Activated naive CD4-positive, alpha-beta T cell treated with anti-CD3 and anti-CD28 coated beads for 36 hours (primary cell): Measurements from ENCODE around the gene XCL2. TPM values are rescaled to one million over a fixed set of nuclear protein-coding genes. Genes with fewer than 3 reads are reported as not detected.
"Not testable (repeated sequence)": the region's sequence is repeated elsewhere in the genome, so short reads cannot be mapped to it uniquely, and the experiment has no call there.

Source experiments
- CTCF ChIA-PET: fragments of 350-600 bp; sonication (Branson Sonifier 250); formaldehyde crosslinking; loops from one replicate; lab custom pipeline; 2021; ENCODE audit warnings: antibody characterized with exemption; lab: Charles Lee
- DNase-seq: peaks from one replicate; pipeline ENCODE4 v3.0.0-alpha.2; 2020
- H3K27ac Mint-ChIP-seq: one replicate; pipeline ENCODE4 v1.8.0; 2021; ENCODE audit warnings: mild to moderate bottlenecking, mixed read lengths
- H3K27me3 Mint-ChIP-seq: one replicate; pipeline ENCODE4 v1.8.0; 2021; ENCODE audit warnings: low read depth, mixed read lengths
- H3K36me3 Mint-ChIP-seq: one replicate; pipeline ENCODE4 v1.8.0; 2021; ENCODE audit warnings: low read depth, mixed read lengths
- H3K4me1 Mint-ChIP-seq: one replicate; pipeline ENCODE4 v1.8.0; 2021; ENCODE audit warnings: low read depth, mixed read lengths
- H3K4me3 Mint-ChIP-seq: one replicate; pipeline ENCODE4 v1.8.0; 2021; ENCODE audit warnings: mild to moderate bottlenecking, moderate library complexity, mixed read lengths
- H3K9me3 Mint-ChIP-seq: one replicate; pipeline ENCODE4 v1.8.0; 2021; ENCODE audit warnings: mixed read lengths
- intact Hi-C: fragments of 100-400 bp; cut with micrococcal nuclease; formaldehyde crosslinking; loops from one replicate; pipeline ENCODE4 v1.15.1; 2023
- total RNA-seq, 2 experiments: library from RNA; stranded (reverse); gene quantifications; one replicate each; pipeline ENCODE4 v1.2.3, GENCODE V29; 2021

Gene XCL2, protein sequence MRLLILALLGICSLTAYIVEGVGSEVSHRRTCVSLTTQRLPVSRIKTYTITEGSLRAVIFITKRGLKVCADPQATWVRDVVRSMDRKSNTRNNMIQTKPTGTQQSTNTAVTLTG
- total RNA-seq: not detected

DNA sequence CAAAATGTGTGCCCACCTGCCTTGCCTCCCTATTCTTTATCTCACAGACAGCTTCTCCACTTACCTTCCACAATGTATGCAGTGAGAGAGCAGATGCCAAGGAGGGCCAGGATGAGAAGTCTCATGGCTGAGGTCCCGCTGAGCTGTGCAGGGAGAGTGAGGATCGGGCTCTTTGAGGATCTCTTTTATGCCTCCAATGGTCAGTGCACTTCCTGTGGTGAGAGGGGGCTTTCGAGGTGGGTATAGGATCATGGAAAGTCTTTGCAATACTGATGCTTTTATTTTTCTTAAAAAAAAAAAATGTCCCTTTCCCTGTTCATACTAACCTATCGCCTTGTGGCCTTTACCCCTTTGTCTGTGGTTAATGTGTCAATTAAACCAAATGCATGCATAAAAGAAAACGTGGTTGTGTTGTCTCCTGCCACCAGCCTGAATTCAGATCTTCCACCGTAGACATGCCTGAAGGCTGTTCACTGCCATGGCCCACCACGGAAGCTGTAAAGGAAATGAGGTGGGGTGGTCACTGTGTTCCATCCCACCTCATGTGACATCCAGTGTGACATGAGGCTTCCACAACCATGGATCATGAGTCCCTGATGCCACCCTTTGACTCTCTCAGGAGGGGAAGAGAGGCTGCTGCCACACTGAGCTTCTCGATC is at the start of gene XCL2:
Gene XCL2 (minus strand): TSS at position 158 of the 659 bp plus-strand sequence. CDS start 33 bp downstream, at position 125.
- H3K9me3 Mint-ChIP-seq, H3K36me3 Mint-ChIP-seq, DNase-seq, H3K27ac Mint-ChIP-seq, CTCF ChIA-PET, H3K4me3 Mint-ChIP-seq, H3K4me1 Mint-ChIP-seq, H3K27me3 Mint-ChIP-seq, intact Hi-C loops: not testable (repeated sequence)

DNA sequence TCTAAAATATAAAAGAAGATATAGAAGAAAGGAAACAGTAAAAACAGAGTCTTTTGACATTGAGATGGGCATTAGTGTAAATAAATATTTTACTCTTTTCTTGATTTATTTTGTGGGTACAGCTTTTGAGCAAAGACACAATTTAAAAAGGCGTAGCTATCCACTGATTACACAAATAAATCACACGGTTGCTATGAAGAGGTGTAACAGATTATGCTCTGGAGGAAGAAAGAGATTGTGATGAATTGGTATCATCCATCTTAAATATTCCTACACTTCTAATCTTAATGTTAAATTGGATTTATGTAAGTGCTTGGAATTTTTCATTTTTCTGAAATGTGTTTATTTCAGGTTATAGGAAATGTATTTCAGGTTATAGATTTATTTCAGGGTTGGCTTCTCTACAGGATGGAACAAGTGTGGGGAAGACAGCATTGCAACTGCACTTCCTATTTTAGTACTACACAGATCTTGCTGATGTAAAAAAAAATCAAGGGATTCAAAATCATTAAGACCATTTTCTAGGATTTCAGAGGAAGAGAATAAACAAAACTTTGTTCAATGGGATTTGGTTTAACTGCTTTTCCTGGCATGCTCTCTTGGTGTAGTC is 47.9 kb upstream of the XCL2 start:
- no peak overlapping the region for H3K27ac Mint-ChIP-seq
- CTCF ChIA-PET: interaction anchor here (0.9 kb wide), 1 partner anchor 12 kb away, joined by 3 read pairs; no protein-coding TSS in a partner anchor
- H3K27me3 Mint-ChIP-seq: no peaks in the 10 kb centered on the region
- DNase-seq: no peak
- H3K9me3 Mint-ChIP-seq: no peaks in the 10 kb centered on the region
- H3K4me3 Mint-ChIP-seq: no peak overlapping the region
- no peaks in the 10 kb centered on the region for H3K36me3 Mint-ChIP-seq
- intact Hi-C loops: no loop called here
- no peaks in the 10 kb centered on the region for H3K4me1 Mint-ChIP-seq

DNA sequence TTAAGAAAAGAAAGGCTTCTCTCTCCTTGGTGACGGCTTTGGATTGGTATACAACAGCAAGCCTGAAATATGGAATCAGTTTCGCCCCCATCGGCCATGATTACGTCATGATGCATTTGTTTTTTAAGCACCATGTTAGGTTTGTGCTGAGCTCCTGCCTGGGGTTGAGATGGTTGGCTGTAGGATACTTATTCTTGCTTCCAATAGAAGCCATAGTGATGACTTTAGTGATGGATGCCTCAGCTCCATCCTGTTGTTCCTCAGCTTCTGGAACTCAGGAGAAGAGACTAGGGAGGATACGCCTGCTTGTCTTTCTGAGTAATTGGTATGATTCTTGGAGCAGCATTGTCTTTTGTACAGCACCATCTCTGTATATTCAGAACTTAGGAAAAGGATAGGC is 47.3 kb upstream of the XCL2 start:
- Mint-ChIP-seq H3K9me3 (no peaks in the 10 kb centered on the region), H3K36me3 (no peaks in the 10 kb centered on the region), H3K27me3 (no peaks in the 10 kb centered on the region), H3K4me1 (no peaks in the 10 kb centered on the region), H3K4me3 (no peak overlapping the region), H3K27ac (no peak overlapping the region)
- CTCF ChIA-PET: interaction anchor here (0.9 kb wide), 1 partner anchor 12 kb away, joined by 3 read pairs; no protein-coding TSS in a partner anchor
- intact Hi-C loops: no loop called here
- DNase-seq: no peak

DNA sequence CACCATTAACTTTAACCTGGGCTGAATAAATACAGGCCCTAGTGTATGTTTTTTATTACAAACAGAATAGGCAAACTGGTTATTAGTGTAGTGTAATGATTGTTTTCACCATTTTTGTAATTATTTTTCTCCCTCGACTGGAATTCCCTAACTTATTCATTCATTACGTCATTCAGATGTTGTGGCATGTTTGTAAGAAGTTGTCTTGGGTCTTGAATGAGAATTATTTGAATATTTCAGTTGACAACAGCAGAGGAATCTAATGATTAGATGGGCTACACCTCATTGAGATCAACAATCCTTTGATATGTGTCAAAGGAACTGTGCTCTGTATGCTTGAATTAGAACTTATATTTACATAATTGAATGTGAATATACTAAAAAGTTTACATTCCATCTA is 45.4 kb upstream of the XCL2 start:
- CTCF ChIA-PET: no interaction called here

DNA sequence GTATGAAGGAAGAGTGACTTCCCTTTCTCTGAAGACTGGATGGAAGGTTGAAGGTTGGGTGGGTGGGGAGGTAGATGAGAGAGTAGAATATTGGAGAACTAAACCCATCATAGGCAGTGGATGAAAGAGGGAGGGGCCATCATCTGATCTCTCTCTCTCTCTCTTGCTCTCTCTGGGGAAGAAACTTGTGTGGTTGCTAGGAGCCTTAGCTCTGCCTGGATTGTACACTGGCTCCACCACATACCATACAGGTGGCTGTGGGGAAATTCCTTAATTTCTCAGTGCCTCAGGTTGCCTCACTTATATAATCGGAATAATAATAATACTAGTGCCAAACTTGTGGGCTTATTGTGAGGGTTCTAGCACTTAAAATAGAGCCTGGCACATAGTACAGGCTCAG is 42.1 kb upstream of the XCL2 start:
- CTCF ChIA-PET: no interaction called here
- Mint-ChIP-seq H3K27me3 (no peaks in the 10 kb centered on the region), H3K27ac (no peak overlapping the region), H3K4me1 (no peaks in the 10 kb centered on the region), H3K36me3 (no peaks in the 10 kb centered on the region), H3K4me3 (no peak overlapping the region), H3K9me3 (no peaks in the 10 kb centered on the region)
- intact Hi-C loops: no loop called here
- no peak for DNase-seq

More for the DNA sequence above, 45.4 kb upstream of the XCL2 start:
- H3K36me3 Mint-ChIP-seq: no peaks in the 10 kb centered on the region
- H3K27me3 Mint-ChIP-seq: no peaks in the 10 kb centered on the region
- intact Hi-C loops: no loop called here
- H3K4me1 Mint-ChIP-seq: no peaks in the 10 kb centered on the region
- H3K9me3 Mint-ChIP-seq: no peaks in the 10 kb centered on the region
- H3K4me3 Mint-ChIP-seq: no peak overlapping the region
- no peak for DNase-seq
- no peak overlapping the region for H3K27ac Mint-ChIP-seq

DNA sequence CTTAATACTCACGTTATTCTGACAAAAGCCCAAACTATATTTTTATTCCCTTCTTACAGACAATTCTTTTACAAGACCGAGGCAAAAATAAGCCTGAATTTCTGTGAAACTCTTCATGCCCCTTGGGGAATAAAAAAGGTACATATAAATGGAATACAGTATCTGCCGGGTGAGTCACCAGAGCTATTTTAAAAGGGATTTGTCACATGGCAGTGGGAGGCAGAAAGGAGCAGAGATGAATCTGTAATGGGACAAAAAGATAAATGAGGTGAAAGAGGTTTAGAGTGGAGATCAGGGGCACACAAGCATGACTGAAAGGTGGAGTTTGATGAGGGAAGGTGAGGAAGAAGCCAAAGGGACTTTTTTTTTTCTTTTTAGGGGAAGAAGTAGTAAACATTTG is 41.4 kb upstream of the XCL2 start:
- Mint-ChIP-seq H3K9me3 (no peaks in the 10 kb centered on the region), H3K4me1 (no peaks in the 10 kb centered on the region), H3K4me3 (no peak overlapping the region), H3K36me3 (no peaks in the 10 kb centered on the region), H3K27me3 (no peaks in the 10 kb centered on the region), H3K27ac (no peak overlapping the region)
- intact Hi-C loops: no loop called here
- DNase-seq: no peak
- CTCF ChIA-PET: interaction anchor here (1.1 to 1.4 kb wide), 2 partner anchors 18 to 243 kb away, joined by 3 to 4 read pairs; no protein-coding TSS in a partner anchor

DNA sequence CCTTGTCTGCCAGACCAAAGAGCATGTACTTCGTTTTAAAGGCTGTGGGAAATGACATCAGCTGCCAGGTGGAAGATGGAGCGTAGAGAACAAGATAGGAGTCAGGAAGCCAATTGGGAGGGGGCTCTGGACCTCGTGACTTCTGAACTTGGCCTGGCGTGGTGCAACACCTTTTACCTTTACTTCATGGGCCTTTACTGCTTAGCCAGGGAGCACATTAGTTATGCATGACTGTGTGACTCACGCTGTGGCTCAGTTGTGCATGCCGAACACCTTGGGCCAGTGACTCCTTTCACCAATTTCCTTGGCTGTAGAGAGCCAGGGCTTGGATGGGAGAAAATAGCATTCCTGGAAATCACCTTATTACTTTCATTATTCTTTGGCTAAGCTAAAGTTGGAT is 39.8 kb upstream of the XCL2 start:
- no peak overlapping the region for H3K4me3 Mint-ChIP-seq
- H3K27me3 Mint-ChIP-seq: no peaks in the 10 kb centered on the region
- H3K27ac Mint-ChIP-seq: no peak overlapping the region
- H3K9me3 Mint-ChIP-seq: no peaks in the 10 kb centered on the region
- no peak for DNase-seq
- CTCF ChIA-PET: no interaction called here
- H3K4me1 Mint-ChIP-seq: no peaks in the 10 kb centered on the region
- H3K36me3 Mint-ChIP-seq: no peaks in the 10 kb centered on the region
- intact Hi-C loops: no loop called here

- no peaks in the 10 kb centered on the region for H3K36me3 Mint-ChIP-seq
- no peak overlapping the region for H3K4me3 Mint-ChIP-seq
- DNase-seq: no peak
- H3K9me3 Mint-ChIP-seq: no peaks in the 10 kb centered on the region
- no peaks in the 10 kb centered on the region for H3K27me3 Mint-ChIP-seq
- H3K4me1 Mint-ChIP-seq: no peaks in the 10 kb centered on the region
- intact Hi-C loops: no loop called here
- H3K27ac Mint-ChIP-seq: no peak overlapping the region
- CTCF ChIA-PET: interaction anchor here (0.6 to 1.3 kb wide), 2 partner anchors 21 to 126 kb away, joined by 3 to 7 read pairs; no protein-coding TSS in a partner anchor
Observed at GRCh38 chr1:168582688-168583336, 39.0 kb upstream of the XCL2 start.

DNA sequence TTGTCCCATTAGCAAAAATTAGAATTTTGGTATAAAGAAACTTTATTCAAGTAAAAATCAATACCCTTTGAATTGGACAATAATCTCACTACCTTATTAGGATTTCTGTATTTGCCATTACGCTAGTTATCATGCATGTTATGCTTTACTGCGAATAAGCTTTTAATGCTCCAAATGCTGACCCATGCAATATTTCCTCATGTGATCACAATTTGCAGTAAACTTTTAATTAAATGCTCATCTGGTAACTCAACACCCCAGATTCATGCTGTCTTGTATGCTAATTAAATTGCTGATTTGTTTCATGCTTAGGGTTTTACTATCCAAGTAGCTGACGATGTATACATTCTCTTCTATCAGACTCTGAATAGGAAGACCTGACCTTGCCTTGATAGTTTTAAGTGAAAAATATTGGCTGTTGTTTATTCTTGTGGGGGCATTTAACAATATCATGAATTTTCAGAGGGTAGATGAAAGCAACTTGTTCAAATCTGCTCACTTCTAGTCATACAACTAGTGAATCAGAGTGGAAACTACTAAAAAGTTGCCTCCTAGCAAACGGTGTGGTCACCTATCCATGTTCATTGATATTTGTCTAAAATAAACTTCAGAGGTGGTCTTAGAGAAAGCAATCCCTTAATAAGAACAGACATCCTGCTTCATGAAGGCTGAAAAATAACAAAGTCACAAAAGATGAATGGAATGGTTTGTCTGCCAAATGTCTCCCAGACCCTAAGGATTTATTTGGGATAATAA is 38.2 kb upstream of the XCL2 start:
- intact Hi-C loops: no loop called here
- no peaks in the 10 kb centered on the region for H3K9me3 Mint-ChIP-seq
- no peak for DNase-seq
- CTCF ChIA-PET: interaction anchor here (0.6 to 1.3 kb wide), 2 partner anchors 21 to 127 kb away, joined by 3 to 7 read pairs; no protein-coding TSS in a partner anchor
- no peak overlapping the region for H3K27ac Mint-ChIP-seq
- H3K27me3 Mint-ChIP-seq: no peaks in the 10 kb centered on the region
- H3K4me3 Mint-ChIP-seq: no peak overlapping the region
- H3K36me3 Mint-ChIP-seq: no peaks in the 10 kb centered on the region
- H3K4me1 Mint-ChIP-seq: no peaks in the 10 kb centered on the region

- H3K27ac Mint-ChIP-seq, H3K36me3 Mint-ChIP-seq, H3K27me3 Mint-ChIP-seq, CTCF ChIA-PET, H3K4me1 Mint-ChIP-seq, intact Hi-C loops, H3K9me3 Mint-ChIP-seq, H3K4me3 Mint-ChIP-seq, DNase-seq: not testable (repeated sequence)
Observed at GRCh38 chr1:168580991-168581390, 37.2 kb upstream of the XCL2 start.

GRCh38 chr1:168580290-168580689 is 36.5 kb upstream of the XCL2 start:
- H3K27ac Mint-ChIP-seq, H3K36me3 Mint-ChIP-seq, H3K4me3 Mint-ChIP-seq, H3K27me3 Mint-ChIP-seq, H3K4me1 Mint-ChIP-seq, intact Hi-C loops, CTCF ChIA-PET, H3K9me3 Mint-ChIP-seq: not testable (repeated sequence)
- peak; percentile 35 for DNase-seq
